GM10847 (cell line): ENCODE data around the gene TTBK2.

Experiments used
- POLR2A ChIP-seq: IDR thresholded peaks from 2 replicates; pipeline ENCODE4 v1.6.1; 2011; ENCODE audit not compliant: insufficient read length; ENCODE audit errors: extremely low read depth

The TTBK2 gene

DNA sequence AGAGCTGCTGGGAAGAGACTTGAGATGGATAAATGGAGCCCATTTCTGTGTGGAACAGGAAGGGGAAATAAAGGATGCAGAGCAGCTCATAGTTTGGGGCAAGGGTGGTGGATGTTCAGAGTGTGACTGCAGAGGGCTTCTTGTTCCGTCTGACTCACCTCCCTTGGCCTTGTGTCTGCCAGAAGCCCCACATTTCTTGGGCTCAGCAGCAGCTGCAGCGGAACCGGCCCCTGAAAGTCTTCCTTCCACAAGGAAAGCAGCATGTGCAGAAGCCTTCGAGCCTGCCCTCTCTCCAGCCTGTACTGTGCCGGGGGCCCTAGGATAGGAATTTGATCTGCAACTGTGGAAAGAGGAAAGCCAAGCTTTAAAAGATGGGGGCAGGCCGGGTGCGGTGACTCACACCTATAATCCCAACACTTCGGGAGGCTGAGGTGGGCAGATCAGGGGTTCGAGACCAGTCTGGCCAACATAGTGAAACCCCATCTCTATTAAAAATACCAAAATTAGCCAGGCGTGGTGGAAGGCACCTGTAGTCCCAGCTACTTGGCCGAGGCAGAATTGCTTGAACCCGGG is 195.2 kb downstream of the TTBK2 start:
- no peak for TF ChIP-seq POLR2A

DNA sequence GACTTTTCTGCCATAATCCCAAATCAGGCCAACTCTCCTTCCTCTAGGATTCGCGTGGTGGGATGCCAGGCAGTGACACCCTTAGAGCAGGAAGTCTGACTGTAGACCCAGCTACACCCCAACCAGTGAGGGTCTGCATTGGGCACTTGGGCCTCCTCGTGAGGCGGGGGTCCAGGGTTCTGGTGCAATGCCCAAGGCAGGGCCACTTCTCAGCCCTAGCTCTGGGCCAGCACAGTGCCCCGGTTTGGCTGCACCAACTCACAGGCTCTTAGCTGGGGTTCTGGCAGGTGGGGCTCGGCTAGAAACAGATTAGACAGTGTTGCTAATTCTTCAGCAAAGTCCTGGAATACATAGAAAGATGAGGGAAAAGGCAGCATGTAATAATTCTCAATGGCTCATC is 196.3 kb downstream of the TTBK2 start:
- no peak for TF ChIP-seq POLR2A

DNA sequence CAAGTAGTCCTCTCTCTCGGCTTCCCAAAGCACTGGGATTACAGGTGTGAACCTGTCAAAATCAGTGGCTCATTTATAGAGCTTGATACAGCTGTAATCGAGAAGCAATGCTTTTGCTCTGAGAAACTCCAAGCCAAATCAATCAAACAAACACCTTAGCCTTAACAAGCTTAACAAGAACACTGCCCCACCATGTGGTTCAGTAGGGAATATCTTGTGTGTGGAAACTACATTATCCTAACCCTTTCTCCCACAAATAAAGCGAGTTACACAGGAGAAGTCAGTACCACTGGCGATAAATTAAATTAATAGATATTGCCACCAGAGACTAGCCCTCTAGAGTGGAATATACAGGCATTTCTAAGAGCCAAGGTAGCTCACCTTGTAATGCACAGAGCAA is 197.5 kb downstream of the TTBK2 start:
- TF ChIP-seq POLR2A: no peak

- TF ChIP-seq POLR2A: no peak
Observed at GRCh38 chr15:42721916-42722315, 198.7 kb downstream of the TTBK2 start.

DNA sequence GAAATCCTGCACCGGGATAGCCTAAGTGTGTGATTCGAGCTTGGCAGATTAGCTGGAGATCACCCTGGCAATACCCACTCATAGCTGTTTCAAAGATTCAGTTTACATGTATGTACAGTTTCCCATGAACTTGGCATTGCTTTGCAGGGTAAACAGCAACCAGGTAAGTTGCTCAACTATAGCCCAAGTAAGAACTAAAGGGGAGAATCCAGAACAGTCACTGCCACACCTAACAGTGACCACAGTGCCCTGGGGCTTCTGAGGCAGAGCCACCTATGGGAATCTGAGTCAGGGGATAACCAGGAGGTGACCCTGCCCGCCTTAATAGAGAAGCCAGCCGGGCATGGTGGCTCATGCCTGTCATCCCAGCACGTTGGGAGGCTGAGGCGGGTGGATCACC is 199.6 kb downstream of the TTBK2 start:
- no peak for TF ChIP-seq POLR2A

DNA sequence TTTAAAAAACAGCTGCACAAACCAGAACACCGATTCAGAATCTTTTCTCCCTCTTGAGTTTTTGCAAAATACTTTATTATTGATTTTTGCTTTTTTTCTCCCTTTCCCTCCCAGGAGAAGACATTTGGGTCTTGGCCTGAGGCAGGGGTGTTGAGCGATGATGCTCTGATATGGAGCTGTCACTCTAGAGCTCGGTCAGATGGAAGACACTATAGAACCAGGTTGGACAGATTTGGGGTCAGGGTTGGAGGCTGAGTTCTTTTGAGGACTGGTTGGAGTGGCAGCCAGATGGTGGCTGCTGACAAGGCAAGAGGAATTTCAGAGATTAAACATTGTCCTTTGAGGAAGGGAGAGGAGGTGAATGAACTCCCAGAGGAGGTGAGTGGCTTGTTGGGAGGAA is 200.5 kb downstream of the TTBK2 start:
- TF ChIP-seq POLR2A: no peak

GRCh38 chr15:42719043-42719442 is 201.5 kb downstream of the TTBK2 start:
- no peak for TF ChIP-seq POLR2A

GRCh38 chr15:42716626-42717025 is 204.0 kb downstream of the TTBK2 start:
- TF ChIP-seq POLR2A: no peak

DNA sequence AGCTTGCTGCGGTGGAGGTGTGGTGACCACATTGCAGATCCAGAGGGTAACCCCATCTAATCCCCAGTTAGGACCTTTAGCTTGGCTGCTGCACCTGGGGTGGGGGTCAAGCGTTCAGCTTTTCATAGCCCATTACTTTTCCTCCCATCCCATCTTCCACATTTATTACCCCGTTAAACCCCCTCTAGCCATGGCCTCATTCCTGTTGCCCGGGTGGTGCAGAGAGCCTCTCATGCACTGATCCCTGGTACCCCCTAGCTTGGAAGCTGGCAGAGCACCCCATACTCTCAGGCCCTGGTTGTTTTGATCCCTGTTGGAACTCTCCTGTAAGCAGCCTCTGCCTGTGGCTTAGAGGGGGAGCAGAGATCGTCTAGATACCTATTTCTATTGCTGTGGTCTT is 204.5 kb downstream of the TTBK2 start:
- TF ChIP-seq POLR2A: no peak

GRCh38 chr15:42712584-42712983 is 208.0 kb downstream of the TTBK2 start:
- no peak for TF ChIP-seq POLR2A

GRCh38 chr15:42711746-42712145 is 208.8 kb downstream of the TTBK2 start:
- TF ChIP-seq POLR2A: no peak

- no peak for TF ChIP-seq POLR2A
Observed at GRCh38 chr15:42710662-42711061, 209.9 kb downstream of the TTBK2 start.

DNA sequence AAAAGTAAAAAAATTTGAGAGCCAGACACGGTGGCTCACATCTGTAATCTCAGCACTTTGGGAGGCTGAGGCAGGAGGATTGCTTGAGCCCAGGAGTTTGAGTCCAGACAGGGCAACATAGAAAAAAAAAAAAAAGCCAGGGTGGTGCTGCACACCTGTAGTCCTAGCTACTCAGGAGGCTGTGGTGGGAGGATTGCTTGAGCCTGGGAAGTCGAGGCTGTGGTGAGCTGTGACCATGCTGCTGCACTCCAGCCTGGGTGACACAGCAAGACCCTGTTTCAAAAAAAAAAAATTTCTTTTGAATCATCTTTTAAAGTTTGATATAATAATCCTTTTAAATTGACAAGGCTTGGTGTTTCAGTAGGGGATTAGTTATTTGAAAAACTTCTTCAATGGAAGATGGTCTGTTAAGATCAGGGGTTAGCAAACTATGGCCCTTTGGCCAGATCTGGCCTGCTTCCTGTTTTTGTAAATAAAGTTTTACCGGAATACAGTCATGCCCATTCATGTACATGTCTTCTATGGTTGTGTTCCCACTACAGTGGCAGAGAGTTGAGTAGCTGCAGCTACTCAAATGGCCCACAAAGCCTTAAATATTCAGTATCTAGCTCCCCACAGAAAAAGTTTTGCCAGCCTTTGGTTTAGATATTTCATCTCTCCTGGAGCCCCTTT is 212.6 kb downstream of the TTBK2 start:
- TF ChIP-seq POLR2A: no peak

DNA sequence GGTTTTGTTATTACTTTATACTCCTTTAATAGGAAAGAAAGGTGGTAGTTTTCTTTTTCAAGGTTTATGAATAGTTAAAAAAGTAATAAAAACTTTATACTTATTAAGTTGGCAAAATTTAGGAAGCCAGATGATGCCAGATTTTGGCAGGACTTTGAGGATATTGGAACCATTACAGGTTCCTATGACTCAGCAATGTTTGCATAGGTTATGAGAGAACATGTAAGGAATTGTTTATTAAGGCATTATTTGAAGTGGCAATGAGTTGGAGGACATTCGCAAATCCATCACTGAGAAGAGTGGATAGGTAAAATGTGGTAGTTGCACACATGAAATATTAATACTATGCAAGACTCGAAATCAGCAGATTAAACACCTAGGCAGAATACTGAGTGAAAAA is 213.5 kb downstream of the TTBK2 start:
- TF ChIP-seq POLR2A: no peak

DNA sequence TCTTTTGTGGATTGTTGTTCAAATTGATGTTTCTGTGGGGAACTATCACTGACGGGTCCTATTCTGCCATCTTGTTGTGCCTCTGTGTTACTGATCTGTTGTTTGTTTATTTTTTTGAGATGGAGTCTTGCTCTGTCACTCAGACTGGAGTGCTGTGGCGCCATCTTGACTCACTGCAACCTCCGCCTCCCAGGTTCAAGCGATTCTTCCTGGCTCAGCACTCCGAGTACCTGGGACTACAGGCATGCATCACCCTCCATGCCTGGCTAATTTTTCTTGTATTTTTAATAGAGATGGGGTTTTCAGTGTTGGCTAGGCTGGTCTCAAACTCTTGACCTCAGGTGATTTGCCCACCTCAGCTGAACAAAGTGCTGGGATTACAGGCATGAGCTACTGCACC is 215.2 kb downstream of the TTBK2 start:
- TF ChIP-seq POLR2A: no peak

GRCh38 chr15:42704492-42704926 is 216.1 kb downstream of the TTBK2 start:
- TF ChIP-seq POLR2A: no peak

GRCh38 chr15:42696626-42697025 is 224.0 kb downstream of the TTBK2 start:
- TF ChIP-seq POLR2A: no peak

DNA sequence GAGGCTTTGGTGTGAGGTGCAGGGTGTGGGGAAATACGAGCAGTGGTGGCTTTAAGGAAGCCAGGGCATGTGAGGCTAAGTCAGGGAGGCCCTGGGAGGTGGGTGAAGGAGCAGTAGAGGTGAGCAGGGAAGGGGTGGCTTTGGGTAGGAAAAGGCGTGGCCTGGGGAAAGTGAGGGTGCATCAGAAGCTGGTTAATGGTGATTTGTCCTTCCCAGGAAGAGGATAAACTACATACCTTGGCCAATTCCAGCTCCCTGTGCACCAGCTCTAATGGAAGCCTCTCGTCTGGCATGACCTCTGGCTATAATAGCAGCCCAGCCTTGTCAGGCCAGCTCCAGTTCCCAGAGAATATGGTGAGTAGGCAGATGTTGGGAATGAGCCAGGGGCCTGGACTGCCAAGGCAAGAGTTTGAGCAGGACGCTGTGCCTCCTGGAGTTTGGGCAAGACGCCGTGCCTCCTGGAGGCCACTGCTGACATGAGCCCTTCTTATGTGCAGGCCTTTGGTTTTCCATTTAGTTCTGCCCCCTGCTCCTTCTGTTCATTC is 225.0 kb downstream of the TTBK2 start:
- no peak for TF ChIP-seq POLR2A

- TF ChIP-seq POLR2A: no peak
Observed at GRCh38 chr15:42694398-42694797, 226.2 kb downstream of the TTBK2 start.
